Kidney (tissue), 14 donors: Measurements from ENCODE around the gene PALLD. TPM values are rescaled to one million over a fixed set of nuclear protein-coding genes. Genes with fewer than 3 reads are reported as not detected.

Experiments
- DNase-seq, 5 donors: peaks; one replicate each; pipeline ENCODE4 v3.0.0-alpha.2; 2013 to 2020
- FAIRE-seq: peaks from 2 replicates; lab custom pipeline; 2012; peaks lifted over from hg19 to GRCh38; lab: Jason Lieb, UNC
- H3K27ac ChIP-seq, 2 donors: one replicate each; pipeline ENCODE4 v1.7.0; 2013; ENCODE audit warnings: low read depth in 2 of 2, low read length in 2 of 2, inconsistent platforms in 1 of 2
- H3K27me3 ChIP-seq: one replicate; pipeline ENCODE4 v1.7.1; 2013; ENCODE audit warnings: low read length, inconsistent platforms; ENCODE audit not compliant: control insufficient read depth, insufficient read depth
- H3K36me3 ChIP-seq, 3 donors: one replicate each; pipeline versions ENCODE4 v1.7.0 to v1.7.1; 2013; ENCODE audit warnings: low read length in 3 of 3, control low read depth in 1 of 3, inconsistent platforms in 1 of 3; ENCODE audit not compliant: insufficient read depth in 3 of 3, control insufficient read depth in 2 of 3
- H3K4me1 ChIP-seq, 3 donors: one replicate each; pipeline versions ENCODE4 v1.7.0 to v1.7.1; 2013; ENCODE audit warnings: low read length in 3 of 3, inconsistent platforms in 1 of 3, low read depth in 1 of 3; ENCODE audit not compliant: control insufficient read depth in 2 of 3, insufficient read depth in 2 of 3
- H3K4me3 ChIP-seq, 3 donors: one replicate each; pipeline versions ENCODE4 v1.7.0 to v1.8.1; 2013; ENCODE audit warnings: low read length in 3 of 3, control low read depth in 1 of 3, inconsistent platforms in 1 of 3
- H3K9ac ChIP-seq, 3 donors: one replicate each; pipeline versions ENCODE4 v1.7.0 to v1.7.1; 2013; ENCODE audit warnings: low read length in 3 of 3, control low read depth in 1 of 3, inconsistent platforms in 1 of 3
- H3K9me3 ChIP-seq, 3 donors: one replicate each; pipeline versions ENCODE4 v1.7.0 to v1.7.1; 2013; ENCODE audit warnings: low read length in 3 of 3, control low read depth in 1 of 3, inconsistent platforms in 1 of 3; ENCODE audit not compliant: control insufficient read depth in 2 of 3, insufficient read depth in 1 of 3
- intact Hi-C: fragments of 100-400 bp; cut with DNase I; formaldehyde crosslinking; loops from one replicate; pipeline ENCODE4 v1.11.1; 2022
- polyA plus RNA-seq: library from polyadenylated mRNA; stranded (reverse); fragments of 350-450 nt; fragmentation: Illumina TruSeq; extraction: RNeasy Lipid Tissue Mini Kit (QIAGEN cat#74804); gene quantifications from one replicate; pipeline ENCODE4 v1.2.3, GENCODE V29; 2014; ENCODE audit warnings: low read depth, low replicate concordance; ENCODE audit not compliant: insufficient read depth
- total RNA-seq: library from RNA; stranded (reverse); fragmentation: NEBNext Ultra II Directional; extraction: Animal tissue kit (Norgen Biotek cat#: 25700); gene quantifications from one replicate; pipeline ENCODE4 v1.2.1, GENCODE V29; 2021
- TF ChIP-seq, protein P1 (sequence below): IDR thresholded peaks from 3 replicates; pipeline ENCODE4 v1.5.1; 2012; ENCODE audit warnings: mild to moderate bottlenecking, moderate library complexity, borderline replicate concordance; ENCODE audit not compliant: insufficient read depth; ENCODE audit errors: extremely low read depth
- donor health status: control.
- donor health status: control.
- donor health status: control.
- donor health status: control.
- donor health status: control.
- donor health status: DM: yes; HTN: yes; CAD: no.
- donor health status: Normal renal cell carcinoma (clear cell type).

Gene PALLD
- total and polyA plus RNA-seq, 2 donors from 2014 or later = 43.4 to 120 TPM

DNA sequence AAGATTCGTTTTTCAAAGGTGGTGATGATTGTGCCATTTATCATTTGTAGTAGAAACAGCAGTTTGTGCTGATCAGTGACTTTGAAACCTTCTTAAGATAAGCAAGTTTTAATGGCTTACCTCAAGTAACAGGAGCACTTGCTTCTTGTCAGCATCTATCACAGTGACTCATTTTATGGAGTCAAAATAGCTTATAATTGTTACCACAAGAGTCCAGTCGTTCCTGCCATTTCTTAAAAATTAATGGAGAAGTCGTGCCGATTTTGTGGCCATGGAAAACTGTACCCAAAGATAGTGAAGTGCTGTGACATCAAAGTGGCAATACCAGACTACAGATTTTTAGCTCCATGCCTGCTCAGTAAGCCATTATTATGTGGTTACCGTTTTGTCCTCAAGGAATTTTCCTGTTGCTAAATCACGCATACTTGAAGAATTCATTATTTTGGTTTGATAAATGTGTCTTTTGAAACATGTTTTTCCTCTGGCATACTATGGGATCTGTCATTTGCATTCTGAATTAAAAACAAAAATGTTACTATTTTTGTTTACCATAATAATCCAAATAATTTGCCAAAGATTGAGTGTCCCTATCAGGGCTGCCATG is 383.3 kb downstream of the PALLD start:
- H3K27me3 ChIP-seq = no peaks in the 10 kb centered on the region
- H3K4me3 ChIP-seq = no peak overlapping the region
- H3K9ac ChIP-seq = no peak overlapping the region
- peaks cover 0 to 2% (median 0%) of the 10 kb centered on the region in 3 donors for H3K36me3 ChIP-seq
- FAIRE-seq (no peak), DNase-seq (no peak)
- H3K9me3 ChIP-seq = no peaks in the 10 kb centered on the region
- intact Hi-C loops = no loop called here
- TF ChIP-seq, protein P1, sequence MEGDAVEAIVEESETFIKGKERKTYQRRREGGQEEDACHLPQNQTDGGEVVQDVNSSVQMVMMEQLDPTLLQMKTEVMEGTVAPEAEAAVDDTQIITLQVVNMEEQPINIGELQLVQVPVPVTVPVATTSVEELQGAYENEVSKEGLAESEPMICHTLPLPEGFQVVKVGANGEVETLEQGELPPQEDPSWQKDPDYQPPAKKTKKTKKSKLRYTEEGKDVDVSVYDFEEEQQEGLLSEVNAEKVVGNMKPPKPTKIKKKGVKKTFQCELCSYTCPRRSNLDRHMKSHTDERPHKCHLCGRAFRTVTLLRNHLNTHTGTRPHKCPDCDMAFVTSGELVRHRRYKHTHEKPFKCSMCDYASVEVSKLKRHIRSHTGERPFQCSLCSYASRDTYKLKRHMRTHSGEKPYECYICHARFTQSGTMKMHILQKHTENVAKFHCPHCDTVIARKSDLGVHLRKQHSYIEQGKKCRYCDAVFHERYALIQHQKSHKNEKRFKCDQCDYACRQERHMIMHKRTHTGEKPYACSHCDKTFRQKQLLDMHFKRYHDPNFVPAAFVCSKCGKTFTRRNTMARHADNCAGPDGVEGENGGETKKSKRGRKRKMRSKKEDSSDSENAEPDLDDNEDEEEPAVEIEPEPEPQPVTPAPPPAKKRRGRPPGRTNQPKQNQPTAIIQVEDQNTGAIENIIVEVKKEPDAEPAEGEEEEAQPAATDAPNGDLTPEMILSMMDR = no peak
- H3K27ac ChIP-seq = no peak overlapping the region
- H3K4me1 ChIP-seq = peaks cover 0 to 4% (median 0%) of the 10 kb centered on the region in 3 donors

DNA sequence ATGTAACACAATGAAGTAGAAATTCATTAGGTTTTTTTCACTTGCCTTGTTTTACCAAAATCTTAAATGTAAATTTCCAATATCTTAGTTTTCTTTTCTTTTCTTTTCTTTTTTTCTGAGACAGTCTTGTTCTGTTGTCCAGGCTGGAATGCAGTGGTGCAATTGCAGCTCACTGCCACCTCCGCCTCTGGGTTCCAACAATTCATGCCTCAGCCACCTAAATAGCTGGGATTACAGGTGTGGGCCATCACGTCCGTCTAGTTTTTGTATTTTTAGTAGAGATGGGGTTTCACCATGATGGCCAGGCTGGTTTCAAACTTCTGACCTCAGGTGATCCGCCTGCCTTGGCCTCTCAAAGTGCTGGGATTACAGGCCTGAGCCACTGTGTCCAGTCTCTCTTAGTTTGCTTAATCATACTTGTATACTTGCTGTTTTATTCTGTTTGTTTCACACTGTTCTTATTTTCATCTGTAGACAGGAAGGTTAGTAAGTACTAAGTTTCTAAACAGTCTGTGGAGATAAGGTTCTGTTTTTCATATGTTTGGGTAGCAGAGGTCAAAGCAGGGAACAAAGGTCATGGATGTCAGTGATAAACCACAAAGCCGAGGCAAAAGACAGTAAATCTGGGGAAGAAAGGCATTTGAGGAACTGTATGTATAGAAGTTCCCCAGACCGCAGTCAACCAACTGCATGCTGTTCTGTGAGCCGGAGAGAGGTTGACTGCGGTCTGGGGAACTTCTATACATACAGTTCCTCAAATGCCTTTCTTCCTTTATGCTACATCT is 384.2 kb downstream of the PALLD start:
- Histone ChIP-seq H3K9ac (no peak overlapping the region), H3K27me3 (no peaks in the 10 kb centered on the region), H3K4me1 (peaks cover 0 to 4% (median 0%) of the 10 kb centered on the region in 3 donors), H3K27ac (no peak overlapping the region), H3K4me3 (no peak overlapping the region), H3K36me3 (peaks cover 0 to 2% (median 0%) of the 10 kb centered on the region in 3 donors), H3K9me3 (no peaks in the 10 kb centered on the region)
- FAIRE-seq (no peak), DNase-seq (peak in 1 of 5 donors; percentile 34)
- TF ChIP-seq, protein P1 = no peak
- intact Hi-C loops = no loop called here

DNA sequence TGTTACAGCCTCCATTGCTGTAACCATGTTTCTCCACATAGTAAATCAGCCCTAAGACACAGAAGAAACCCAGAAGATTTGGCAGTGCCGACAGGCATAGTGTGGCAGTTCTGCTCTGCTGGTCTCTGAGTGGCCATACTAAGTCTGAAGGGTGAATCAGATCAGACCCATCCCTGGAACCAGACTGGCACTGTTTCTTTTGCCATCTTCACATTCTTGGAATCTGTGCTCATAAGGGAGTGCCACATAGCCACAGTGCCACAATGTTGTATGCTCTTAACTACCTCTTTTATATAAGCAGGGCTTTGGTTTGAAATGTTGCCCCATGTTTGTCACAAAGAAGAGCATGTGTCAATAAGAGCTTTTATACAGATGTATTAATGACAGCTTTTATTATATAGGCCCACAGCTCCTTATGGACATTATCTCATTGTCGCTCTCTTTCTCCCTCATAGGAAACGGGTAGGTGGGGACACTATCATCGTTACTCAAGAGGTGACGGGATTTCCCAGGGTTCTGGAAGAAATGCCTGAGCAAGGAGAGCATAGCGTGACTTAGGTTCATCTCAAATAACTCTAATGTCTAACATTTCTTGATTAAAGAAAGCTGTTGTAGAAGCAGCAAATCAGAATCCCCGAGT is 385.0 kb downstream of the PALLD start:
- H3K27me3 ChIP-seq = no peaks in the 10 kb centered on the region
- H3K27ac ChIP-seq = no peak overlapping the region
- peaks cover 0 to 2% (median 0%) of the 10 kb centered on the region in 3 donors for H3K36me3 ChIP-seq
- no peak overlapping the region for H3K9ac ChIP-seq
- H3K4me3 ChIP-seq = no peak overlapping the region
- no peak for FAIRE-seq
- no peaks in the 10 kb centered on the region for H3K9me3 ChIP-seq
- intact Hi-C loops = no loop called here
- DNase-seq = no peak
- TF ChIP-seq, protein P1 = no peak
- H3K4me1 ChIP-seq = peaks cover 0 to 4% (median 0%) of the 10 kb centered on the region in 3 donors
